Fibroblast of skin of left biceps (primary cell): ENCODE results near the gene FNDC10.
A peak's percentile ranks its signal among the peaks of the same experiment; 100 is the strongest.
"Not testable (repeated sequence)": the region's sequence is repeated elsewhere in the genome, so short reads cannot be mapped to it uniquely, and the experiment has no call there.

Experiments
- DNase-seq, 2 experiments: peaks; one replicate each; pipeline ENCODE4 v3.0.0-alpha.2; 2013; ENCODE audit warnings: low read depth in 2 of 2

The FNDC10 gene

DNA sequence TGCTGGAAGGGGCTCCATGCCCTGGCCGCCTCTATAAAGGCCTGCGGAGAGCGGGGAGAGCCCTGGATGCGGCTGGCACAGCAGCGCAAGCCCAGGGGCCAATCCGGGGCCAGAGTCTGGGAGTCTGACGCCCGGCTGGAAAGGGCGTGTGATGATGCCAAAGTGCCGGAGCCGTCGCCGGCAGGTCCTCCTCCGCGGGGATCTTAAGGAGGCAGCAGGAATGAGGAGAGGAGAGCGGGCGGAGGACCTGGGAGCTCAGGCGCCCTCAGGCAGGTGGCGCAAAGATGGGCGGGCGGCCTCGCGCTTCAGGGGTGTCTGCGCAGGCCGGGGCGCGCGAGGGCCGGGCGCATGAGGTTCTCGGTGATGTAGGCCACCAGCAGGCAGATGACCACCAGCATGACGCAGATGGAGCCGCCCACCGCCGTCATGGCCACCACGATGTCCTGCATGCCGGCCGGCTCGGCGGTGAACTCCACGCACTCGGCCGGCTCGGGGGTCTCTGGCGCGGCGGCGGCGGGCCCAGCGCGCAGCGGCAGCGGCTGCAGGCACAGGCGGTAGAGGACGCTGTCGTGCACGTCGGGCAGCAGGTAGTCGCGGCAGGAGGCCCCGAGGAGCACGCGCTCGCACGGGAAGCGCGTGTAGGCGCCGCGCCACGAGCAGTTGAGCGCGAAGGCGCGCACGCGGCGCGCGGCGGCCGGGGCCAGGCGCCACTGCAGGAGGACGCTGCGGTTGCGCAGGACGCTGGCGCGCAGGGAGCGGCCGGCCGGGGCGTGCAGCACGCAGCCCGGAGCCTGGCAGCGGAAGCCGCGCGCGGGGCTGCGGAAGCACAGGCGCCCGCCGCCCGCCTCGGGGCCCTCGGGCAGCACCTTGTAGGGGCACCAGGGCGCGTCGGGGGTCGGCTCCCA lies 653 bp downstream of the FNDC10 start:
- DNase-seq: no peak

DNA sequence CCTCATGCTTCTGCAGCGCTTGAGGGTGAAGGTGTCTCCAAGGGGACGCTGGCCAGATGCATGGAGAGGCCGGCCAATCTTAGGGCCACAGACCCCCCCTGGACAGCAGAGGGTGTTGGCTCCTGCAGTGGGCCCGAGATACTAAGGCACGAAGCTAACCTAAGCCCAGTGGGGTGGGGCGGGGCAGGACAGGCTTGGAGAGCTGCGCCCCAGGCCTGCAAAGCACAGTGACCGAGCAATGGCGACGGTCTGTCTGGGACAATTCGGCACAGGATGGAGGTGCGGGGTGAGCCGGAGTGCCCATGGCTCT lies 1.3 kb downstream of the FNDC10 start:
- no peak for DNase-seq

DNA sequence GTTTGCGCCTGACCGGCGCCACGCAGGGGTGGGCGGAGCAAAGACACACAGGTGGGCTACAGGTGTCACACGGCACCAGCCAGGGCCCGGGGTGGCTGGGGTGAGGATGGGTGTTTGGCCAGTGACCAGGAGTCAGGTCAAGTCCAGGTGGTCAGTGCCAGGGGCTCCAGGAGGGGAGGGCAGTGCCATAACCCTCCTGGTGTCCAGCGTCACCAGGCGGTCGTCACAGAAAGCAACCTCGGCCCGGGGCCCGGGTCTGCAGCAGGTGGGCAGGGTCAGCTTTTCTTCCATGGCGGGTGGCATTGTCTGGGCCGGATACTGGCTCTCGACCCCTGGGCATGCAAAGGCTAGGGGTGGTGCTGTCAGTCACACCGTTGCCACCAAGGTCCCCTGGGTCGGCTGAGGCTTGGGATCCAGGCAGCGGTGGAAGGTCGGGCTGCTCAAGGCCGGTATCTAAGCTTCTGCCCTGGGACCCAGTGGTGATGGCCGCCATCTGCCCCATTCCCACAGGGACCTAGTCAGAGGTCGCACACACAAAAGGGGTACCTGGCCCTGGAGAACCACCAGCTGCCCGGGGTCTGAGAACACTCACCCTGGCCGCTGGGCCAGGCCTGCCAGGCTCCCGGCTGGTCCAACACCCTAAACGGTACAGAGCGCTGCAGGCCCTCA lies 1.8 kb downstream of the FNDC10 start:
- DNase-seq: no peak

DNA sequence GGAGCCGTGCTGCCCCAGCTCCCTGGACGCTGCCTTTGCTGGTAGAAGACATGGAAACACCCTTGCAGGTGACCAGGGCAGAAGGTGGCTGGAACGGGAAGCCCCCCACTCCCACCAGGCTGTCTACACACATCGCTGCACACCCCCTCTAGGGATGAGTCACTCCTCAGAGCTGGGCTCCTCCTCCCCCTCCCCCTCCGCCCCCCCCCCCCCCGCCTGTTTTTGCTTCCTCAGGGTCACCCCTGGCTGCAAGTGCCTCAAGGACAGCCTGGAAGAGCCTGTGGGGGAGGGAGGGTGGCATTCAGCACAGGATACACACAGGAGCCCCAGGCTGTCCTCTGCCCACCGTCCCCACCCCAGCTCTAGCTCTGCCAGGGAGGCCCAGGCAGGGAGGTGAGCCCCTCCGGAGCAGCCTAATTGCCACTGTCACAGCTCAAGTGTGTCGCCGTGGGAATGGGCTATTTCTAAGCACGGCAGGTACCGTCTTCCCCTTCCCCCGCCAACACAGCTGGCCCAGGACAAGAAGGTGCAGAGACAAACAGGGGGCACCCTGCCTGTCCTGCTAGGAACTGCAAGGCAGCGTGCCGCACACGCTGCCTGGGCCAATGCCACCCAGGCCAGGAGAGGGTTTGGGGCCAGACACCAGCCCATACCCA lies 2.5 kb downstream of the FNDC10 start:
- DNase-seq: no peak

DNA sequence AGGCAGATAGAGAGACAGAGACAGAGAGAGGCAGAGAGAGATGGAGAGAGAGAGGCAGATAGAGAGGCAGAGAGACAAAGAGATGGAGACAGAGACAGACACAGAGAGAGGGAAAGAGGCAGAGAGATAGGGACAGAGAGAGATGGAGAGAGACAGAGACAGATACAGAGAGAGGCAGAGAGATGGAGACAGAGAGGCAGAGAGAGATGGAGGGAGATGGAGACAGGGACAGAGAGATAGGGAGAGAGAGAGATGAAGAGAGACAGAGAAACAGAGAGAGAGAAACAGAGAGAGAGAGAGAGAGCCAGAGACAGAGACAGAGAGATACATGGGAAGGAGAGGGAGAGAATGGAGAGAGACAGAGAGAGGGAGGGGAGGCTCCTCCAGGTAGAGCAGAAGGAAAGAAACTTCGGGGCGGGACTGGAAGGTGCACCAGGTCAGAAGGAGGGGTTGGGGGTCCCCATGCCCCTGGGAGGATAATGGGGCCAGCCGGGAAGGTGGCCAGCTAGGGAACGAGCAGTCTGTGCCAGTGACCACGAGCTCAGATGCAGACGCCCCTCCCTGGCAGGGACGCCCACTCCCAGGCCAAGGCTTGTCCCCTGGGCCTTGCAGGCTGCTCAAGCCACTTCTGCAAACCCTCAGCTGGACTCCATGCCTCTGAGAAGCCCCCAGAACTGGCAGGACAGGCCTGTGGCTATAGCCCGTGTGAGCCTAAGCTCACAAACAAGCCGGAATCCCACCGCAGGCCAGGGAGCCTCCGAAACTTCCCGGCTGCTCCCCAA lies 3.3 kb downstream of the FNDC10 start:
- no peak for DNase-seq

DNA sequence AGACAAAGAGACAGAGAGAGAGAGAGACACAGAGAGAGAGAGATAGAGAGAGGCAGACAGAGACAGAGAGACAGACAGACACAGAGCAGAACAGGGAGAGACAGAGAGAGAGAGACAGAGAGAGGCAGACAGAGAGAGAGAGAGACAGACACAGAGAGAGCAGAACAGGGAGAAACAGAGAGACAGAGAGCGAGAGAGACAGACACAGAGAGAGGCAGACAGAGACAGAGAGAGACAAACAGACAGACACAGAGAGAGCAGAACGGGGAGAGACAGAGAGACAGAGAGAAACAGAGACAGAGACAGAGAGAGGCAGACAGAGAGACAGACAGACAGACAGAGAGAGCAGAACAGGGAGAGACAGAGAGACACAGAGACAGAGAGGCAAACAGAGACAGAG lies 4.6 kb downstream of the FNDC10 start:
- DNase-seq: not testable (repeated sequence)

DNA sequence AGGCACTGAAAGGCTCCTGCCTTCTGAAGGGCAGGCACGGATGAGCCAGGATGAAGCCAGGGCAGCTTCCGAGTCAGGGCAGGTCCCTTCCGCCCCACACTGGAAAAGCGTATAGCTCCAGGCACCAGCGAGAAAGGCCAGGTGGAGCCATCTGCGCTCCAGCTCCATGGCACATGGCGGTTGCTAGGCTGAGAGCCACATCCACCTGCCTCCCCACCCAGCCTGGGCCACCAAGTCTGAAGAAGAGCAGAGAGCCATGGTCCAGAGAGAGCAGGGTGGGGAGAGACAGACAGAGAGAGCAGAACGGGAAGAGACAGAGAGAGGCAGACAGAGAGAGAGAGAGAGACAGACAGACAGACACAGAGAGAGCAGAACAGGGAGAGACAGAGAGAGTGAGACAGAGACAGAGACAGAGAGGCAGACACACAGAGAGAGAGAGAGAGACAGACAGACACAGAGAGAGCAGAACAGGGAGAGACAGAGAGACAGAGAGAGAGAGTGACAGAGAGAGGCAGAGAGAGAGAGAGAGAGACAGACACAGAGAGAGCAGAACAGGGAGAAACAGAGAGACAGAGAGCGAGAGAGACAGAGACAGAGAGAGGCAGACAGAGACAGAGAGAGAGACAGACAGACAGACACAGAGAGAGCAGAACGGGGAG lies 5.2 kb downstream of the FNDC10 start:
- no peak for DNase-seq

DNA sequence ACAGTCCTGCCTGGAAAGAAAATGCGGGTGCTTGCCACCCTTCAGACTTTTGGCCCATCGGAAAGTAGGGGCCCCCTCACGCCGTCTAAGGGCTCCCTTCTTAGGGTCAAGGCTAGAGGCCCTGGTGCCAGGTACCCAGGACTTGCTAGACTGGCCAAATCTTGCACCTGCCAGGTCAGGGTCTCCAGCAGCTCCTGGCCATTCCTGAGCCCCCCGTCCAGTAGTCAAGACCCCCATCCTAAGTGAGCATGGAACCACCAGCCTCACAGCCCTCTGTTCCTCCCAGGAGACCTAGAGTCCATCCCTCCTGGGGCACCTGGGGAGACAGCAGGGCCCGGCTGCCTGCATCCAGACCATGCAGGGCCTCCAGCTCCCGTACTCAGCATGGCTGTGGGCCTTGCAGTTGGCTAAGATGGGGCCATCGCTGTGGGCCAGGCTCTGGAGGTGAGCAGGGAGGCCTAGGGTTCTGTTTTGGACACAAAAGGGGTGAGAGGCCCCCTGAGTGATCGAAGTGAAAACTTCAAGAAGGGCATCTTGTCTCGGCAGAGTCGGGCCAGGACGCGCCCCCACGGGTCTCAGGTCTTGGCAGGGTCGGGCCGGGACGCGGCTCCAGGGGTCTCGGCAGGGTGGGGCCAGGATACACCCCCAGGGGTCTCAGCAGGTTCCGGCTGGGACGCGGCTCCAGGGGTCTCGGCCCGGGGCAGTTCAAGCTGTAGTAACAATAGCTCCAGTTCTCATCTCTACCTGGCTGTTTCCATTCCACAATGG lies 5.9 kb downstream of the FNDC10 start:
- no peak for DNase-seq

DNA sequence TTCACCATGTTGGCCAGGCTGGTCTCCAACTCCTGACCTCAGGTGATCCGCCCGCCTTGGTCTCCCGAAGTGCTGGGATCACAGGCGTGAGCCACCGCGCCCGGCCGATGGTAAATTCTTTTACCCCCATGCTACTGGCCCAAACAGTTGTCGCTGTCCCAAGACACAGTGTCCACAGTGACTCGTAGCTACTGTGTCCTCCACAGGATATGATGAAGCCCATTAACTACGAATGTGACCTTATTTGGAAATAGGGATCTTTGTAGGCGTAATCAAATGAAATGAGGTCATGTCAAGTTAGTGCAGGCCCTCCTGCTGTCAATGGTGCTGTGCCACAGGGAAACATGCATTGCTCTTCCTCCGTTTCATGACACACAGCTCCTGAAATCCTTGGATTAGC lies 8.5 kb downstream of the FNDC10 start:
- DNase-seq: no peak

DNA sequence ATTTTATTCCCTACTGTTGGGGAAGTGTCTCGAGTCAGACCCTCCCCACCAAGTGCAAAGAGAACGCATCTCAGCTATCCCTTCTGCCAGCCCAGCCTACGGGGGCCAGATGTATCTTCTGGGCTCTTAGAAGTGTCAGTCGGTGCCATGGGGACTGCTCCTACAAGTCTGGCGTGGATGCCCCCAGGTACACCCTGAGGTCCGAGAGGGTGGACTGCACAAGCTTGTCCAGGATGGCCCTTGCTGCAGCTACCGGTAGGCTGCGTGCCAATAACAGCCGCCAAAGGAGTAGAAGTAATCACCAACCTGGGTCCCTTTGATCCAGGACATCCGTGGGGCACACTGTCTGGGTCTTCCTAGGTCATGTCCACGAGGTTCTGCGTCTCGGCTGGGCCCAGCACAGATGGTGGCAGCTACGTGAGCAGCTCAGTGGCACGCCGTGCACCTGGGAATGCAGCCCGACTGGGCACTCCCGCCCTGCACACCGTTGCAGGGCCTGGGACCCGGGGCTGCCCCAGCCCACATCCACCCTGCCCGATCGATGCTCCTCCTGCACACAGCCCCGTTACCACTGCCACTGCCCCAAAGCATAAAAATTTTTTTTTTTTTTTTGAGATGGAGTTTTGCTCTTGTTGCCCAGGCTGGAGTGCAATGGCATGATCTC lies 16.5 kb downstream of the FNDC10 start:
- no peak for DNase-seq

DNA sequence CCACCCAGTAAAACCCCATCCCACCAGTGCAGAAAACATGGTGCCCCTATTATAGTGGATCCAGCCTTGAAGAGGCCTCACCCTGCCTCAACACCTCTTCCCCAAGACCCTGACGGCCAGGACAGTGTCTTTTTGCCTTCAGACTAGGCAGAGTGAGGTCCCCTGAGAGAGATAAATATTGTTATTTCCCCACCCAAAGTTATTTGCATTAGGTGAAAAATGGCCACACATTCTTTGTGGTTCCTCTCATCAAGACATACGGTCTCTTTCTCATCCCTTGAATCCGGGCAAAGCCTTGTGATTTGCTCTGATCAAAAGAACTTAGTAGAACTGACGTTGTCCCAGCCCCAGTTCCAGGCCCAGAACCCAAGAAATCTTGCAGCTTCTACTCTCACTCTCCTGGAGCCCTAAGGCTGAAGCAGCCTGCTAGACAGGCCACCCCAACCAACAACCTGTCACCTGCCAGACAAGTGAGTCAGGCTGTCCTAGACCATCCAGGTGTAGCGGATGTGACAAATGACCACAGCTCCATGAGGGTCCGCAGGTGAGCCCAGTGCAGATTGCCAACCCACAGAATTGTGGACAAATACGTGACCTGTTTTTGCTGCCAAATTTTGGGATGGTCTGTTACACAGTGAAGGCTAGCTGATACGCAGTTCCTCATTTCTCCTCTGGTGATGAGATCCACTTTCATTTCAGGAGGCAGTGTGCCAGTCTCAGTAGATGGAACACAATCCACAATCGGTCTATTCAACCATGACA lies 17.2 kb downstream of the FNDC10 start:
- no peak for DNase-seq

DNA sequence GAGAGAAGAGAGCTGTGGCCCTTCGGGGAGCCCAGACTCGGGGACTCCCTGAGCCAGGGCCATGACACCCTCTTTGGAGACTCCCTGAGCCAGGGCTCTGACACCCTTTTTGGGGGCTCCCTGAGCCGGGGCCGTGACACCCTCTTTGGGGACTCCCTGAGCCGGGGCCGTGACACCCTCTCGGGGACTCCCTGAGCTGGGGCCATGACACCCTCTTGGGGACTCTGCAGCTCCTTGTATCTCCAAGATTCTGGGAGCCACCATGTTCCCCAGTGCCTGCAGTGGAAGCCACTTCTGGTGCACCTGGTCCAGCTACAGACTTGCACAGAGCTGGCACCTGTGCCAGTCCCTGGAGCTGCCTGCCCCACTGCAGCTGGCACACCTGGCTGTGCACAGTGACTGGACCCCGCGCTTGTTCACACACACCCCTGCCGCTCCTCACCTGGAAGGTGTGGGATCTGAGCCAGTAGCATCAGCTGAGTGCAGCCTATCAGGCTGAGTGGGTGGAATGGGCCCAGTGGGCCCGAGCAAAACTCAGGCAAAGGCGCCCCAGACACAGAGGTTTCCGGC lies 21.5 kb downstream of the FNDC10 start:
- no peak for DNase-seq

DNA sequence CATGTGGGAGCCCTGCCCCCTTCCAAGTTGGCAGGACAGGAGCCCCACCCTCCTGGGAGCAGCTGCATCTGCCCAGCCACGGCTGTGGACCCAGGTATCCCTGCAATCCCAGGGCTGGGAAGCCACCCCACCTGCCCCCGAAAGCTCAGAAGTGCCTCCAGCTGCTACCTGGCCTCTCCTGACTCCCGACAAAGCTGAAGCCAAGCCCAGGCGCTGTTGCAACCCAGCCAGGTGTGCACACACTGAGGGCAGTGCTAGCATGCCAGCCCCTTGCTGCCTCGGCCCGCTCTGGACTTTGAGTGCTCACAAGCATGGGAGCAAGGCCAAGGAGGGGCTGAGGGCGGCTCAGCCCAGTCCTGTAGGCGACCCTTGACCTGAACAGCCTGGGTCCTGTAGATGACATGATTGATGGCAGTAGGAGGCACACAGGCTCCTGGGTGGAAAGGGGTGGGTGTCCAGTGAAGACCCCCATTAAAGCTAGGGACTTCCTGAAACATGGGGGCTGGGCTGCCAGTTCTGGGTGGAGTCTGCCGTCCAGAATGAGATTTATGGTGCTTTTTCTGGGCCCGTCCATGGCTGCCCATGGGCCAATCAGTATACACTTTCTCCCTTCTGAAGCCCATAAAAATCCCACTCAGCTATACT lies 22.4 kb downstream of the FNDC10 start:
- no peak for DNase-seq

DNA sequence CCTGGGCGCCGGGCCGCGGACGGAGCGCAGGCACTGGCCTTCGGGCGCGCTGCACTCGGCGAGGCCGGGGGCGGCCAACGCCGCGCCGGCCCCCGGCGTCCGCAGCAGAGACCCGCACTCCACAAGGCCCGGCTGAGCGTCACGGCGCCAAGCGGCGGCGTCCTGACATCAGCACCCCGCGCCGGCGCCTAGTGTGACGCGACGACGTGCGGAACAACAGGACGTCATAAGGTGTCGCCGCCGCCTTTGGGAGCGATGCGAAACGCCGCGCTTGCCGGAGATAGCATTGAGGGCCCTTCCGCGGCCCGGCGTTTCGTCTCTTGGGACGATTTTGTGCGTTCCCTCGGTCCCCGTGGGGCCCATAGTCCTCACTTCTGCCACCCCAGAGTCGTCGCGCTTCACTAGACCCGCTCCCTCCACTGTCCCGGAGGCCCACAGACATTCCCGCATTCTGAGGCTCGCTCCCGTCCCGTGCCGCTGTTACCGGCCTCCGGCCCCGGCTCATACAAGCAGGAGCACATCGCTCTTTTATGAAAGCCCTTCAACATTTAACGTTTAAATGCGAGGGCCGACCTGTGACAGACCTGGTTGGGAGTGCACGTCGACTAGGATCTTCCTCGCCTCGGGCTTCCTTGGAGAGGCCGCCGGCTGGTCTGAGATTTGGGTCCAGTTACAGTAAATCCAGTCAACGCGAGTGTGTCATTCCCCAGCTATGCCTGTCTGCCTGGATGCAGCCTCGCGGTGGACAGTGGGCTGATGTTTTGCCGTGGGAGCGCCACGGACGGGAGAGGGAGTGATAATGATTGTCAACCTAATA lies 25.0 kb downstream of the FNDC10 start, which contains the start of gene SSU72:
Gene SSU72 (minus strand): TSS at position 143 of the 817 bp plus-strand sequence. CDS start 306 bp downstream, outside the sequence.
- DNase-seq: peak; percentile 74 to 79

DNA sequence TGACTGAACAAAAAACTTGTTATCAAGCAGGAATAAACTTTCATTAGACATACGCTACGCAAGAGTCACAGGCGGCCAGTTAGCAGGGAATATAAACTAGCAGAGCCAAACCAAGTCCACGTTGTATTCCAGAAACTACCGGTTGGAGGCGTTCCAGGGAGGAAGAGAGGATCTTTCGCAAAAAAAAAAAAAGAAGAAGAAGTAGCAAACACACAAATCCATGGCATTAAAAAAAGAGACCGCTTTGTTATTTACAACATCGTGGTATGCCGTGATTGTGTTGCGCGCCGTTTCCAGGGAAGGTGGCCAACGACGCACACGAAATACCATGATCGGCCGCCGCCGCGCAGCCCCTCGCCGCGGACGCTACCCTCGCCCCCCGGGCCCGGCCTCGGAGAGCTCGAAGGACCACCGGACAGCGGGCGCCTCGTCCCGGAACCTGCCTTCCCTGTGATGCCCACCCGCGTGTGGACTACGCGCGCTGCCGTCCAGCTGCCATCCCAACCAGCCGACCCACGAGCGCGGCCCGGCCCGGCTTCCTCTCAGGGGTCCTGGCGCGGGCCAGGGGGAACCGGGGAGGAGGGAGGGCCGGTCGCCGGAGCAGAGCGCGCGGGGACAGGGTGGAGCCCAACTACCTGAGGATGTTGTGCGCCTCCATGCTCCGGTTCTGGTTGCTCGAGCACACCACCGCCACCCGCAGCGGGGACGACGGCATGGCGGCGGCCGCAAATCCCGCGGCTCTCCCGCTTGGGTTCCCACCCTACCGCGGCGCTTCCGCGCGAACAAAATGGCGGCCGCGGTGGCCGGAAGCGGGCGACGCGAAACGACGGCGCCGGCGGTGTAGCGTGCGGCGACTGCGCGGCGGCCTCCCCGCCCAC lies 25.9 kb downstream of the FNDC10 start:
- peak in 1 of 2 experiments; percentile 34 for DNase-seq

DNA sequence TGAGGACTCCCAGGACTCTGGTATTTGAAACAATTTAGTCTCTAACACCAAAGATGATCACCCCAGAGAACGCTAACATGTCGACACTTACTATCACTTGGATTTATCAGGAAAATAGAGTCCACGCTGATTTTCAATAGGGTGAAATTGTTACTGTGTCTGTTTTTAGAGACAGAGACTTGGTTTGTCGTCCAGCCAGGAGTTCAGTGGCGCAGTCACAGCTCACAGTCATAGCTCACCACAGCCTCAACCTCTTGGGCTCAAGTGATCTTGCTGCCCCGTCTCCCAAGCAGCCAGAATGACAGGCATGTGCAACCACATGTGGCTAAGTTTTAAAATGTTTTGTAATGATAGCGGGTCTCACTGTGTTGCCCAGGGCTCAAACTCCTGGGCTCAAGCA lies 30.6 kb downstream of the FNDC10 start:
- DNase-seq: no peak

DNA sequence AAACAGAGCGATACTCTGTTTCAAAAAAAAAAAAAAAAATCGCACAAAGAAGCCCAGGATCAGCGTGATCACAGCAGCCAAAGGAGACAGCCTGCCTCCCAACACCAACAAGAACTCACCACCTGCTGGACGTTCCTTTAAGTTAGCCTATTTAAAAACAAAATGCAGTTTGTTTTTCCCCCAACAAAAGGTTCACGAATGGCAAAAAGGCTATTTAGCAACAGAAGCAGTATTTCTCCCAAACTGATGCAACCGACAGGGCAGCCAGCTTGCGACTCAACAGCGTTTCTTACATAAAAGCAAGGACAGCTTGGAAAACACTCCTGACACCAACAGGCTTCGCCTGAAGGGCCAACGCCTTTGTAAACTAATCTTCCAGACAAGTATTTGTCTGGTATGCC lies 32.0 kb downstream of the FNDC10 start:
- DNase-seq: no peak
